ENCODE data around the gene MT1X. TPM values are rescaled to one million over a fixed set of nuclear protein-coding genes. Genes with fewer than 3 reads are reported as not detected.
"Not testable (repeated sequence)": the region's sequence is repeated elsewhere in the genome, so short reads cannot be mapped to it uniquely, and the experiment has no call there.

Gene MT1X
- polyA plus RNA-seq, 1 experiment, result 19.5 TPM

- CTCF ChIA-PET, result no interaction called here
- POLR2A ChIA-PET, result no interaction called here
- no peak overlapping the region for H3K27ac ChIP-seq (ENCODE audit: low read depth, low read length)
Measured at GRCh38 chr16:56662357-56663354, 19.6 kb upstream of the MT1X start.

GRCh38 chr16:56664506-56664905, 17.8 kb upstream of the MT1X start:
- Histone ChIP-seq H3K27ac (ENCODE audit: low read depth, low read length) (no peak overlapping the region), H3K4me3 (ENCODE audit: low read depth, low read length) (no peak overlapping the region), H3K9me3 (ENCODE audit: control insufficient read depth, insufficient read depth, low read length) (no peaks in the 10 kb centered on the region; the same call in 1 of the 2 replicates), H3K27me3 (ENCODE audit: control insufficient read depth, insufficient read depth, low read length) (peaks cover 81% of the 10 kb centered on the region)
- POLR2A ChIA-PET, result no interaction called here
- no peak for TF ChIP-seq CTCF (IDR thresholded peaks at IDR 0.05; ENCODE audit: low read depth, low read length)
- no peak for DNase-seq (ENCODE audit: low read depth, low spot score)
- CTCF ChIA-PET, result no interaction called here

More at GRCh38 chr16:56662357-56663354, 19.6 kb upstream of the MT1X start:
- Histone ChIP-seq H3K9me3 (ENCODE audit: control insufficient read depth, insufficient read depth, low read length) (no peaks in the 10 kb centered on the region; the same call in 1 of the 2 replicates), H3K4me3 (ENCODE audit: low read depth, low read length) (no peak overlapping the region), H3K27me3 (ENCODE audit: control insufficient read depth, insufficient read depth, low read length) (peaks cover 79% of the 10 kb centered on the region)
- TF ChIP-seq CTCF (IDR thresholded peaks at IDR 0.05; ENCODE audit: low read depth, low read length), result no peak
- no peak for DNase-seq (ENCODE audit: low read depth, low spot score)

- H3K4me3 ChIP-seq (ENCODE audit: low read depth, low read length); CTCF ChIA-PET; H3K9me3 ChIP-seq (ENCODE audit: control insufficient read depth, insufficient read depth, low read length); POLR2A ChIA-PET; DNase-seq (ENCODE audit: low read depth, low spot score); H3K27ac ChIP-seq (ENCODE audit: low read depth, low read length): not testable (repeated sequence)
- H3K27me3 ChIP-seq (ENCODE audit: control insufficient read depth, insufficient read depth, low read length), result peaks cover 81% of the 10 kb centered on the region
Measured at GRCh38 chr16:56665286-56666261, 16.7 kb upstream of the MT1X start.

GRCh38 chr16:56667581-56668571, 14.4 kb upstream of the MT1X start, which contains the start of gene MT1G:
Gene MT1G, minus strand, starts transcription at chr16:56668065. Its CDS starts 72 bp downstream, at chr16:56667993.
- TF ChIP-seq CTCF (IDR thresholded peaks at IDR 0.05; ENCODE audit: low read depth, low read length), result no peak
- Histone ChIP-seq H3K27ac (ENCODE audit: low read depth, low read length) (no peak within 1 kb of the TSS), H3K4me3 (ENCODE audit: low read depth, low read length) (no peak within 1 kb of the TSS; the same call in 1 of the 2 replicates), H3K9me3 (ENCODE audit: control insufficient read depth, insufficient read depth, low read length) (no peaks in the 10 kb centered on the region; the same call in 1 of the 2 replicates), H3K27me3 (ENCODE audit: control insufficient read depth, insufficient read depth, low read length) (peaks cover 73% of the 10 kb centered on the region)
- ChIA-PET POLR2A (interaction anchor here (1.8 kb wide), 1 partner anchor 42 kb away, joined by 6 read pairs; the partner anchor contains the start of gene MT1E), CTCF (interaction anchor here (0.9 kb wide), 1 partner anchor 154 kb away, joined by 3 read pairs; no protein-coding TSS in a partner anchor)
- no peak for DNase-seq (ENCODE audit: low read depth, low spot score)

Data from AG04450 (cell line).